ENCODE data around the gene TFCP2.

Gene TFCP2

DNA sequence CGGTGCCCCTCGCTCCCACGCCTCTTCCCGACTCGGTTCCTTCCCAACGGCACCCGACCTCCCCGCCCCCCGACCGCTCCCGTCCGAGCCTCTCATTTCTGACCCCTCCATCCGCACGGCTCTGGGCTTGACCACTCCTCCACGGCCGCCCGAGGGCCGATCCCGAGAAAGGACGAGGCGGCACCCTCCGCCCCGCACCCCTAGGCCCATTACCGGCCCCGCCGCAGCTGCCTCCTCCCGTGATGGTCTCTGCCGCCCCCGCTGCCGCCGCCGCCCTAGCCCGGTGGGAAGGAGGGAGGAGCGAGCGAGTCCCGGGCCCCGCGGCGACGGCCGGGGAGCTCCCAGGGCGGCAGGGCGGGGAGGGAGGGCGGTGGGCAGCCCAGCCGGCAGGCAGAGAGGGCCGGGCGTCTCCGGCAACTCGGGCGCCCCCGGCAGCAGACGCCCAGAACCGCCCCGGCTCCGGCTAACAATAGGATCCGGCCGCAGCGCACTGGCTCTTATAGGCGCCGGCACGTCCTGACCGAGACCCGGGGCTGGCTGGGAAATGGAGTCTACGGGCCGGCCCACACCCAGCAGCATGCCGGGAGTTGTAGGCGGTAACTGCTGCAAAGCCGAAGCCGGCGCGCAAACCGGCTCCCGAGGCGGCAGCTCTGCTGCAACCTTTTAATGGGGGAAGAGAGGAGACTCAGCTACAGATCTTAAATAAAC lies 89.7 kb downstream of the TFCP2 start, which contains the start of gene CSRNP2 (continued):
- TF ChIP-seq, protein P1, sequence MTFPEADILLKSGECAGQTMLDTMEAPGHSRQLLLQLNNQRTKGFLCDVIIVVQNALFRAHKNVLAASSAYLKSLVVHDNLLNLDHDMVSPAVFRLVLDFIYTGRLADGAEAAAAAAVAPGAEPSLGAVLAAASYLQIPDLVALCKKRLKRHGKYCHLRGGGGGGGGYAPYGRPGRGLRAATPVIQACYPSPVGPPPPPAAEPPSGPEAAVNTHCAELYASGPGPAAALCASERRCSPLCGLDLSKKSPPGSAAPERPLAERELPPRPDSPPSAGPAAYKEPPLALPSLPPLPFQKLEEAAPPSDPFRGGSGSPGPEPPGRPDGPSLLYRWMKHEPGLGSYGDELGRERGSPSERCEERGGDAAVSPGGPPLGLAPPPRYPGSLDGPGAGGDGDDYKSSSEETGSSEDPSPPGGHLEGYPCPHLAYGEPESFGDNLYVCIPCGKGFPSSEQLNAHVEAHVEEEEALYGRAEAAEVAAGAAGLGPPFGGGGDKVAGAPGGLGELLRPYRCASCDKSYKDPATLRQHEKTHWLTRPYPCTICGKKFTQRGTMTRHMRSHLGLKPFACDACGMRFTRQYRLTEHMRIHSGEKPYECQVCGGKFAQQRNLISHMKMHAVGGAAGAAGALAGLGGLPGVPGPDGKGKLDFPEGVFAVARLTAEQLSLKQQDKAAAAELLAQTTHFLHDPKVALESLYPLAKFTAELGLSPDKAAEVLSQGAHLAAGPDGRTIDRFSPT (tag by site-specific recombination; IDR thresholded peaks at IDR 0.05): peak; percentile 84
- peak; percentile 96 for TF ChIP-seq ZBTB20 (tag by site-specific recombination; IDR thresholded peaks at IDR 0.05)
- TF ChIP-seq, protein P2, sequence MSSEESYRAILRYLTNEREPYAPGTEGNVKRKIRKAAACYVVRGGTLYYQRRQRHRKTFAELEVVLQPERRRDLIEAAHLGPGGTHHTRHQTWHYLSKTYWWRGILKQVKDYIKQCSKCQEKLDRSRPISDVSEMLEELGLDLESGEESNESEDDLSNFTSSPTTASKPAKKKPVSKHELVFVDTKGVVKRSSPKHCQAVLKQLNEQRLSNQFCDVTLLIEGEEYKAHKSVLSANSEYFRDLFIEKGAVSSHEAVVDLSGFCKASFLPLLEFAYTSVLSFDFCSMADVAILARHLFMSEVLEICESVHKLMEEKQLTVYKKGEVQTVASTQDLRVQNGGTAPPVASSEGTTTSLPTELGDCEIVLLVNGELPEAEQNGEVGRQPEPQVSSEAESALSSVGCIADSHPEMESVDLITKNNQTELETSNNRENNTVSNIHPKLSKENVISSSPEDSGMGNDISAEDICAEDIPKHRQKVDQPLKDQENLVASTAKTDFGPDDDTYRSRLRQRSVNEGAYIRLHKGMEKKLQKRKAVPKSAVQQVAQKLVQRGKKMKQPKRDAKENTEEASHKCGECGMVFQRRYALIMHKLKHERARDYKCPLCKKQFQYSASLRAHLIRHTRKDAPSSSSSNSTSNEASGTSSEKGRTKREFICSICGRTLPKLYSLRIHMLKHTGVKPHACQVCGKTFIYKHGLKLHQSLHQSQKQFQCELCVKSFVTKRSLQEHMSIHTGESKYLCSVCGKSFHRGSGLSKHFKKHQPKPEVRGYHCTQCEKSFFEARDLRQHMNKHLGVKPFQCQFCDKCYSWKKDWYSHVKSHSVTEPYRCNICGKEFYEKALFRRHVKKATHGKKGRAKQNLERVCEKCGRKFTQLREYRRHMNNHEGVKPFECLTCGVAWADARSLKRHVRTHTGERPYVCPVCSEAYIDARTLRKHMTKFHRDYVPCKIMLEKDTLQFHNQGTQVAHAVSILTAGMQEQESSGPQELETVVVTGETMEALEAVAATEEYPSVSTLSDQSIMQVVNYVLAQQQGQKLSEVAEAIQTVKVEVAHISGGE (tag by site-specific recombination; conservative IDR thresholded peaks at IDR 0.05; ENCODE audit: low read depth): peak; percentile 87
- peak; percentile 41; the same call in 1 of the 2 replicates for TF ChIP-seq GLIS2 (tag by site-specific recombination; IDR thresholded peaks at IDR 0.05)
- TF ChIP-seq ZNF521 (tag by site-specific recombination; IDR thresholded peaks at IDR 0.05): no peak
- peak; percentile 64; the same call in 1 of the 2 replicates for TF ChIP-seq ZNF169 (tag by site-specific recombination; IDR thresholded peaks at IDR 0.05)
- TF ChIP-seq MZF1 (tag by site-specific recombination; IDR thresholded peaks at IDR 0.05; ENCODE audit: borderline replicate concordance): 0 out of 2 replicates have a peak, but pooled peaks have one; percentile 4
- TF ChIP-seq, protein P3, sequence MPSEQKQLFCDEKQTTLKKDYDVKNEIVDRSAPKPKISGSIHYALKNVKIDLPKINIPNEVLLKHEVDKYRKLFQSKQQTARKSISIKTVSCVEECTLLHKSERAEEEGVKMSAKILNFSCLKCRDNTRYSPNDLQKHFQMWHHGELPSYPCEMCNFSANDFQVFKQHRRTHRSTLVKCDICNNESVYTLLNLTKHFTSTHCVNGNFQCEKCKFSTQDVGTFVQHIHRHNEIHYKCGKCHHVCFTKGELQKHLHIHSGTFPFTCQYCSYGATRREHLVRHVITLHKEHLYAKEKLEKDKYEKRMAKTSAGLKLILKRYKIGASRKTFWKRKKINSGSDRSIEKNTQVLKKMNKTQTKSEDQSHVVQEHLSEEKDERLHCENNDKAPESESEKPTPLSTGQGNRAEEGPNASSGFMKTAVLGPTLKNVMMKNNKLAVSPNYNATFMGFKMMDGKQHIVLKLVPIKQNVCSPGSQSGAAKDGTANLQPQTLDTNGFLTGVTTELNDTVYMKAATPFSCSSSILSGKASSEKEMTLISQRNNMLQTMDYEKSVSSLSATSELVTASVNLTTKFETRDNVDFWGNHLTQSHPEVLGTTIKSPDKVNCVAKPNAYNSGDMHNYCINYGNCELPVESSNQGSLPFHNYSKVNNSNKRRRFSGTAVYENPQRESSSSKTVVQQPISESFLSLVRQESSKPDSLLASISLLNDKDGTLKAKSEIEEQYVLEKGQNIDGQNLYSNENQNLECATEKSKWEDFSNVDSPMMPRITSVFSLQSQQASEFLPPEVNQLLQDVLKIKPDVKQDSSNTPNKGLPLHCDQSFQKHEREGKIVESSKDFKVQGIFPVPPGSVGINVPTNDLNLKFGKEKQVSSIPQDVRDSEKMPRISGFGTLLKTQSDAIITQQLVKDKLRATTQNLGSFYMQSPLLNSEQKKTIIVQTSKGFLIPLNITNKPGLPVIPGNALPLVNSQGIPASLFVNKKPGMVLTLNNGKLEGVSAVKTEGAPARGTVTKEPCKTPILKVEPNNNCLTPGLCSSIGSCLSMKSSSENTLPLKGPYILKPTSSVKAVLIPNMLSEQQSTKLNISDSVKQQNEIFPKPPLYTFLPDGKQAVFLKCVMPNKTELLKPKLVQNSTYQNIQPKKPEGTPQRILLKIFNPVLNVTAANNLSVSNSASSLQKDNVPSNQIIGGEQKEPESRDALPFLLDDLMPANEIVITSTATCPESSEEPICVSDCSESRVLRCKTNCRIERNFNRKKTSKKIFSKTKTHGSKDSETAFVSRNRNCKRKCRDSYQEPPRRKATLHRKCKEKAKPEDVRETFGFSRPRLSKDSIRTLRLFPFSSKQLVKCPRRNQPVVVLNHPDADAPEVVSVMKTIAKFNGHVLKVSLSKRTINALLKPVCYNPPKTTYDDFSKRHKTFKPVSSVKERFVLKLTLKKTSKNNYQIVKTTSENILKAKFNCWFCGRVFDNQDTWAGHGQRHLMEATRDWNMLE (tag by site-specific recombination; conservative IDR thresholded peaks at IDR 0.05; ENCODE audit: low read depth): 0 out of 2 replicates have a peak, but pooled peaks have one; percentile 20
- peak; percentile 48; the same call in 1 of the 2 replicates for TF ChIP-seq ZNF596 (tag by site-specific recombination; IDR thresholded peaks at IDR 0.05)
- TF ChIP-seq ZNF785 (tag by site-specific recombination; IDR thresholded peaks at IDR 0.05): 0 out of 2 replicates have a peak, but pooled peaks have one; percentile 2
- TF ChIP-seq, protein P4, sequence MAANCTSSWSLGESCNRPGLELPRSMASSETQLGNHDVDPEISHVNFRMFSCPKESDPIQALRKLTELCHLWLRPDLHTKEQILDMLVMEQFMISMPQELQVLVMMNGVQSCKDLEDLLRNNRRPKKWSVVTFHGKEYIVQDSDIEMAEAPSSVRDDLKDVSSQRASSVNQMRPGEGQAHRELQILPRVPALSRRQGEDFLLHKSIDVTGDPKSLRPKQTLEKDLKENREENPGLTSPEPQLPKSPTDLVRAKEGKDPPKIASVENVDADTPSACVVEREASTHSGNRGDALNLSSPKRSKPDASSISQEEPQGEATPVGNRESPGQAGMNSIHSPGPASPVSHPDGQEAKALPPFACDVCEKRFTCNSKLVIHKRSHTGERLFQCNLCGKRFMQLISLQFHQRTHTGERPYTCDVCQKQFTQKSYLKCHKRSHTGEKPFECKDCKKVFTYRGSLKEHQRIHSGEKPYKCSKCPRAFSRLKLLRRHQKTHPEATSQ (tag by site-specific recombination; IDR thresholded peaks at IDR 0.05): peak; percentile 82
- TF ChIP-seq, protein P5, sequence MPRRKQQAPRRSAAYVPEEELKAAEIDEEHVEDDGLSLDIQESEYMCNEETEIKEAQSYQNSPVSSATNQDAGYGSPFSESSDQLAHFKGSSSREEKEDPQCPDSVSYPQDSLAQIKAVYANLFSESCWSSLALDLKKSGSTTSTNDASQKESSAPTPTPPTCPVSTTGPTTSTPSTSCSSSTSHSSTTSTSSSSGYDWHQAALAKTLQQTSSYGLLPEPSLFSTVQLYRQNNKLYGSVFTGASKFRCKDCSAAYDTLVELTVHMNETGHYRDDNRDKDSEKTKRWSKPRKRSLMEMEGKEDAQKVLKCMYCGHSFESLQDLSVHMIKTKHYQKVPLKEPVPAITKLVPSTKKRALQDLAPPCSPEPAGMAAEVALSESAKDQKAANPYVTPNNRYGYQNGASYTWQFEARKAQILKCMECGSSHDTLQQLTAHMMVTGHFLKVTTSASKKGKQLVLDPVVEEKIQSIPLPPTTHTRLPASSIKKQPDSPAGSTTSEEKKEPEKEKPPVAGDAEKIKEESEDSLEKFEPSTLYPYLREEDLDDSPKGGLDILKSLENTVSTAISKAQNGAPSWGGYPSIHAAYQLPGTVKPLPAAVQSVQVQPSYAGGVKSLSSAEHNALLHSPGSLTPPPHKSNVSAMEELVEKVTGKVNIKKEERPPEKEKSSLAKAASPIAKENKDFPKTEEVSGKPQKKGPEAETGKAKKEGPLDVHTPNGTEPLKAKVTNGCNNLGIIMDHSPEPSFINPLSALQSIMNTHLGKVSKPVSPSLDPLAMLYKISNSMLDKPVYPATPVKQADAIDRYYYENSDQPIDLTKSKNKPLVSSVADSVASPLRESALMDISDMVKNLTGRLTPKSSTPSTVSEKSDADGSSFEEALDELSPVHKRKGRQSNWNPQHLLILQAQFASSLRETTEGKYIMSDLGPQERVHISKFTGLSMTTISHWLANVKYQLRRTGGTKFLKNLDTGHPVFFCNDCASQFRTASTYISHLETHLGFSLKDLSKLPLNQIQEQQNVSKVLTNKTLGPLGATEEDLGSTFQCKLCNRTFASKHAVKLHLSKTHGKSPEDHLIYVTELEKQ (tag by site-specific recombination; IDR thresholded peaks at IDR 0.05; ENCODE audit: borderline replicate concordance): no peak
- peak; percentile 95 for TF ChIP-seq ZNF76 (tag by site-specific recombination; IDR thresholded peaks at IDR 0.05; ENCODE audit: borderline replicate concordance, low read depth)
- no peak for TF ChIP-seq MEIS1 (CRISPR knock-in tag; IDR thresholded peaks at IDR 0.05; ENCODE audit: borderline replicate concordance)
- TF ChIP-seq WT1 (tag by site-specific recombination; IDR thresholded peaks at IDR 0.05): 0 out of 2 replicates have a peak, but pooled peaks have one; percentile 8
- no peak for TF ChIP-seq ZNF311 (tag by site-specific recombination; IDR thresholded peaks at IDR 0.05; ENCODE audit: borderline replicate concordance)
- TF ChIP-seq ZNF501 (tag by site-specific recombination; IDR thresholded peaks at IDR 0.05): peak; percentile 73; the same call in 1 of the 2 replicates
- TF ChIP-seq SP3 (tag by site-specific recombination; IDR thresholded peaks at IDR 0.05): peak; percentile 78
- TF ChIP-seq, protein P6, sequence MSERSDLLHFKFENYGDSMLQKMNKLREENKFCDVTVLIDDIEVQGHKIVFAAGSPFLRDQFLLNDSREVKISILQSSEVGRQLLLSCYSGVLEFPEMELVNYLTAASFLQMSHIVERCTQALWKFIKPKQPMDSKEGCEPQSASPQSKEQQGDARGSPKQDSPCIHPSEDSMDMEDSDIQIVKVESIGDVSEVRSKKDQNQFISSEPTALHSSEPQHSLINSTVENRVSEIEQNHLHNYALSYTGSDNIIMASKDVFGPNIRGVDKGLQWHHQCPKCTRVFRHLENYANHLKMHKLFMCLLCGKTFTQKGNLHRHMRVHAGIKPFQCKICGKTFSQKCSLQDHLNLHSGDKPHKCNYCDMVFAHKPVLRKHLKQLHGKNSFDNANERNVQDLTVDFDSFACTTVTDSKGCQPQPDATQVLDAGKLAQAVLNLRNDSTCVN (tag by site-specific recombination; optimal IDR thresholded peaks at IDR 0.05): peak; percentile 67
- peak; percentile 77 for TF ChIP-seq SP2 (tag by site-specific recombination; IDR thresholded peaks at IDR 0.05)
- TF ChIP-seq OSR2 (tag by site-specific recombination; IDR thresholded peaks at IDR 0.05): 0 out of 2 replicates have a peak, but pooled peaks have one; percentile 37
